Trophoblast cell (in vitro differentiated cells and primary cell): ENCODE results near the gene ZNF48.

Experiments
- DNase-seq, 2 donors: peaks; one replicate each; pipeline ENCODE4 v3.0.0-alpha.2; 2016
- H2AFZ ChIP-seq: 2 replicates; pipeline ENCODE4 v1.6.1; 2013; ENCODE audit warnings: low read length, moderate library complexity, mild to moderate bottlenecking; ENCODE audit not compliant: insufficient read depth, poor library complexity
- H2AK5ac ChIP-seq: 2 replicates; pipeline ENCODE4 v1.6.1; 2013; ENCODE audit warnings: mild to moderate bottlenecking, low read length
- H2BK120ac ChIP-seq: 2 replicates; pipeline ENCODE4 v1.6.1; 2013; ENCODE audit warnings: low read length, mild to moderate bottlenecking, moderate library complexity; ENCODE audit not compliant: insufficient read depth, poor library complexity
- H2BK12ac ChIP-seq: 2 replicates; pipeline ENCODE4 v1.6.1; 2013; ENCODE audit warnings: mild to moderate bottlenecking, low read length, moderate library complexity
- H2BK5ac ChIP-seq: 2 replicates; pipeline ENCODE4 v1.6.1; 2013; ENCODE audit warnings: low read length, low read depth, moderate library complexity, mild to moderate bottlenecking; ENCODE audit not compliant: poor library complexity
- H3K14ac ChIP-seq: 2 replicates; pipeline ENCODE4 v1.6.1; 2013; ENCODE audit warnings: mild to moderate bottlenecking, low read length
- H3K18ac ChIP-seq: 2 replicates; pipeline ENCODE4 v1.6.1; 2013; ENCODE audit warnings: mild to moderate bottlenecking, low read length
- H3K23ac ChIP-seq: 2 replicates; pipeline ENCODE4 v1.6.1; 2013; ENCODE audit warnings: low read length
- H3K27ac ChIP-seq: 2 replicates; pipeline ENCODE4 v1.5.1; 2013; ENCODE audit warnings: low read depth, mild to moderate bottlenecking, inconsistent platforms, low read length, moderate library complexity
- H3K27me3 ChIP-seq: 2 replicates; pipeline ENCODE4 v1.6.1; 2013; ENCODE audit warnings: inconsistent platforms, mild to moderate bottlenecking, low read length, moderate library complexity; ENCODE audit not compliant: insufficient read depth
- H3K36me3 ChIP-seq, 2 experiments: 1 replicate in 1 of 2; 2 replicates in 1 of 2; pipeline ENCODE4 v1.6.1; 2013; ENCODE audit warnings: low read length in 2 of 2, mild to moderate bottlenecking in 2 of 2, moderate library complexity in 1 of 2; ENCODE audit not compliant: insufficient read depth in 2 of 2, control insufficient read depth in 1 of 2
- H3K4ac ChIP-seq: 2 replicates; pipeline ENCODE4 v1.6.1; 2013; ENCODE audit warnings: low read depth, mild to moderate bottlenecking, low read length, moderate library complexity
- H3K4me1 ChIP-seq, 2 experiments: 1 replicate in 1 of 2; 2 replicates in 1 of 2; pipeline ENCODE4 v1.6.1; 2013; ENCODE audit warnings: low read length in 2 of 2, mild to moderate bottlenecking in 2 of 2, moderate library complexity in 1 of 2; ENCODE audit not compliant: insufficient read depth in 2 of 2, control insufficient read depth in 1 of 2
- H3K4me2 ChIP-seq: 2 replicates; pipeline ENCODE4 v1.6.1; 2013; ENCODE audit warnings: inconsistent platforms, mild to moderate bottlenecking, low read length, moderate library complexity
- H3K4me3 ChIP-seq: 2 replicates; pipeline ENCODE4 v1.5.1; 2013; ENCODE audit warnings: mild to moderate bottlenecking, low read depth, low read length, inconsistent platforms
- H3K79me1 ChIP-seq: one replicate; pipeline ENCODE4 v1.6.1; 2013; ENCODE audit warnings: low read length
- H3K79me2 ChIP-seq: 2 replicates; pipeline ENCODE4 v1.6.1; 2013; ENCODE audit warnings: low read length, mild to moderate bottlenecking; ENCODE audit not compliant: control insufficient read depth, insufficient read depth, poor library complexity
- H3K9ac ChIP-seq: 2 replicates; pipeline ENCODE4 v1.6.1; 2013; ENCODE audit warnings: mild to moderate bottlenecking, low read length
- H3K9me3 ChIP-seq: 2 replicates; pipeline ENCODE4 v1.6.1; 2013; ENCODE audit warnings: low read depth, mild to moderate bottlenecking, control low read depth, inconsistent platforms, low read length; ENCODE audit not compliant: insufficient read depth
- H4K12ac ChIP-seq: 2 replicates; pipeline ENCODE4 v1.6.1; 2013; ENCODE audit warnings: low read depth, mild to moderate bottlenecking, low read length, moderate library complexity
- H4K8ac ChIP-seq: 2 replicates; pipeline ENCODE4 v1.6.1; 2013; ENCODE audit warnings: low read depth, mild to moderate bottlenecking, low read length, moderate library complexity
- H4K91ac ChIP-seq: one replicate; pipeline ENCODE4 v1.6.1; 2013; ENCODE audit warnings: low read depth, mild to moderate bottlenecking, low read length, moderate library complexity
- WGBS: extraction: QIAGEN DNeasy Blood & Tissue Kit; methylation state at CpG from one replicate; pipeline ENCODE4 v1.1.7; 2013; ENCODE audit warnings: missing lambda C conversion rate; ENCODE audit not compliant: insufficient read length, insufficient coverage; ENCODE audit errors: extremely low coverage; 5-methylcytosine and 5-hydroxymethylcytosine counted together

The ZNF48 gene

DNA sequence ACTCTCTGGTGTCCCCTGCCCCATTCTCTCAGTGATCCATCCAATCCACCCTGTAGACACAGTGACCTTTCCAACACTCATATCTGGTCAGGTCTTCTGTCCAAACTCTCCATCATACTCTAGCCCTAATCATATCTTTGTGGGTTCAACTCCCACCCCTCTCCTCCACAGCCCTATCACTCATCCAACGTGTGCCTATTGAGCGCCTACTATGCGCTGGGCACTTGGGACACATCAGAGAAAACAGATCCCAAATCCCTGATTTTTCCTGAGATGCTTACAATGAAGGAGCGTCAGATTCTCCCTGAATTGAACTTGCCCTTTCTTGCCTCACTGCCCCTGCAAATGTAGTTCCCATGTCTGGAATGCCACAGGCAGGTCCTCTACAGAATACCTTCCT lies 32.8 kb downstream of the ZNF48 start:
- no peak overlapping the region for H3K9ac ChIP-seq
- no peak overlapping the region for H4K12ac ChIP-seq

GRCh38 chr16:30429418-30429677 lies 34.1 kb downstream of the ZNF48 start:
- DNase-seq, result no peak
- H2AFZ ChIP-seq, result peak overlapping the region; percentile 93
- no peak overlapping the region for H3K23ac ChIP-seq
- H3K79me1 ChIP-seq, result peaks cover 3% of the 10 kb centered on the region
- peak overlapping the region; percentile 15 for H4K91ac ChIP-seq
- peak overlapping the region; percentile 34 for H3K4ac ChIP-seq
- peaks cover 9 to 11% of the 10 kb centered on the region in 2 experiments for H3K36me3 ChIP-seq
- H3K27me3 ChIP-seq, result no peaks in the 10 kb centered on the region
- peak overlapping the region; percentile 13 for H2AK5ac ChIP-seq
- H3K27ac ChIP-seq, result no peak overlapping the region
- no peak overlapping the region for H2BK5ac ChIP-seq
- peak overlapping the region; percentile 80 for H4K8ac ChIP-seq
- no peaks in the 10 kb centered on the region for H3K9me3 ChIP-seq
- H3K9ac ChIP-seq, result no peak overlapping the region
- peak overlapping the region; percentile 67 for H3K4me2 ChIP-seq
- no CpG with 5 or more reads among the region's 11 CpGs for WGBS
- peak overlapping the region; percentile 19 for H3K18ac ChIP-seq
- H4K12ac ChIP-seq, result peak overlapping the region; percentile 61
- no peak overlapping the region for H2BK120ac ChIP-seq
- H3K14ac ChIP-seq, result peak overlapping the region; percentile 16
- peak overlapping the region; percentile 92 for H3K4me3 ChIP-seq
- peaks cover 3% of the 10 kb centered on the region for H3K79me2 ChIP-seq
- H2BK12ac ChIP-seq, result no peak overlapping the region
- peaks cover 8 to 13% of the 10 kb centered on the region in 2 experiments for H3K4me1 ChIP-seq

More for the DNA sequence above, 32.8 kb downstream of the ZNF48 start:
- Histone ChIP-seq H2AK5ac (no peak overlapping the region), H3K4me1 (peaks cover 8 to 13% of the 10 kb centered on the region in 2 experiments), H3K79me1 (peaks cover 3% of the 10 kb centered on the region), H2BK12ac (no peak overlapping the region), H3K9me3 (no peaks in the 10 kb centered on the region), H3K4ac (no peak overlapping the region), H3K27me3 (no peaks in the 10 kb centered on the region), H3K4me2 (no peak overlapping the region), H4K8ac (no peak overlapping the region), H4K91ac (no peak overlapping the region), H3K23ac (no peak overlapping the region), H2AFZ (no peak overlapping the region), H3K4me3 (no peak overlapping the region), H3K18ac (no peak overlapping the region), H2BK120ac (no peak overlapping the region), H3K79me2 (peaks cover 3% of the 10 kb centered on the region), H3K36me3 (peaks cover 19 to 23% of the 10 kb centered on the region in 2 experiments), H2BK5ac (no peak overlapping the region), H3K27ac (no peak overlapping the region), H3K14ac (no peak overlapping the region)
- no peak for DNase-seq
- no CpG with 5 or more reads among the region's 4 CpGs for WGBS

DNA sequence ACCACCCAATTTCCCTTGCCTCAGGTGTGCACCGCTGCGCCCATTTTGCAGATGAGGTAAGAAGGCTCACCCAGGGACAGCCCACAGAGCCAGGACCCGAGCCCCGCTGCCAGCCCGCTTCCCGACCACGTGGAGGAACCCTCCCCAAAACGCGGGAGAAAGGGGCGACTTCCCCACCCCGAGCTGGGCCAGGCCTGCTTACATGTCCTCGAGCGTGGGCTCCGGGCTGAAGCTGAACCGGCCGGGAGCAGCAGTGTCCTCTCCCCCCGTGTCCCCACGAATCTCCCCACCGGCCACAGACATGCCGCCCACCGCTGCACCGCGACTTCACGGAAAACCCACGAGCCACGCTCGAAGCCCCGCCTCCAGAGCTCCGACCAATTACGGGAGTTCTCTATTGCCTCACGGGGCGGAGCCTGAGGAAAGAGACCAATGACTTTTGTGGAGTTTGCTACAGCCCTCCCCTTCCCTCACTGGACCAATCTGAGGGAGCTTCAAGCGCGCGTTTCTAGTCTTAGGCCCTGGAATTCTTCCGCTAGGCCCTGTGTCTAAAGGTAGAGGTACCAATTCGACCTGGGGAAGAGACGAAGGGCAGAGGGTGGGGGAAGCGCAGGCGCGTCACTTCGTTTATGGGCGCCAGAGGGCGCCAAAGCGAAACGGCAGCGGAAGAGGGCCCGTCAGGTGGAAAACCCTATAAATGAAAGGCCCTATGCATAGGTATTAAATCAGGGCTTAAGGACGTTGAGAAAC lies 34.6 kb downstream of the ZNF48 start, which contains the start of gene DCTPP1:
TSS of gene DCTPP1 (minus strand) at position 353 of the 750 bp plus-strand sequence. CDS start at position 303, 50 bp downstream.
- Histone ChIP-seq H3K4me2 (peak within 1 kb of the TSS; percentile 67), H4K12ac (peak within 1 kb of the TSS; percentile 85), H4K8ac (peak within 1 kb of the TSS; percentile 86), H3K4me3 (peak within 1 kb of the TSS; percentile 92), H3K9me3 (no peaks in the 10 kb centered on the region), H3K4ac (peak within 1 kb of the TSS; percentile 34), H3K9ac (peak within 1 kb of the TSS; percentile 49), H3K14ac (peak within 1 kb of the TSS; percentile 16), H2AK5ac (peak within 1 kb of the TSS; percentile 13), H2BK5ac (no peak within 1 kb of the TSS), H3K79me2 (peaks cover 3% of the 10 kb centered on the region), H3K27me3 (no peaks in the 10 kb centered on the region), H2AFZ (peak within 1 kb of the TSS; percentile 93), H2BK120ac (no peak within 1 kb of the TSS), H3K36me3 (peaks cover 5 to 8% of the 10 kb centered on the region in 2 experiments), H3K18ac (peak within 1 kb of the TSS; percentile 51), H3K23ac (no peak within 1 kb of the TSS), H4K91ac (peak within 1 kb of the TSS; percentile 51), H3K4me1 (peaks cover 8 to 13% of the 10 kb centered on the region in 2 experiments), H3K27ac (no peak within 1 kb of the TSS), H2BK12ac (no peak within 1 kb of the TSS), H3K79me1 (peaks cover 3% of the 10 kb centered on the region)
- no CpG with 5 or more reads among the region's 49 CpGs for WGBS
- peak; percentile 99 to 100 for DNase-seq

- no peak overlapping the region for H3K27ac ChIP-seq
- no peak overlapping the region for H3K9ac ChIP-seq
- peaks cover 3% of the 10 kb centered on the region for H3K79me1 ChIP-seq
- peak overlapping the region; percentile 33 for H2AFZ ChIP-seq
- no peak overlapping the region for H2AK5ac ChIP-seq
- H2BK120ac ChIP-seq, result no peak overlapping the region
- H2BK12ac ChIP-seq, result no peak overlapping the region
- H3K79me2 ChIP-seq, result peaks cover 3% of the 10 kb centered on the region
- no peak for DNase-seq
- peak overlapping the region; percentile 9 for H3K14ac ChIP-seq
- H3K4me1 ChIP-seq, result peaks cover 8 to 13% of the 10 kb centered on the region in 2 experiments
- WGBS, result no CpG with 5 or more reads among the region's 19 CpGs
- H3K27me3 ChIP-seq, result no peaks in the 10 kb centered on the region
- H3K4me2 ChIP-seq, result peak overlapping the region; percentile 63
- no peak overlapping the region for H3K4ac ChIP-seq
- H3K36me3 ChIP-seq, result peaks cover 5 to 8% of the 10 kb centered on the region in 2 experiments
- peak overlapping the region; percentile 51 for H4K91ac ChIP-seq
- no peak overlapping the region for H3K23ac ChIP-seq
- H3K4me3 ChIP-seq, result no peak overlapping the region
- no peak overlapping the region for H2BK5ac ChIP-seq
- peak overlapping the region; percentile 86 for H4K8ac ChIP-seq
- H3K18ac ChIP-seq, result no peak overlapping the region
- H3K9me3 ChIP-seq, result no peaks in the 10 kb centered on the region
- H4K12ac ChIP-seq, result peak overlapping the region; percentile 85
These were observed 35.3 kb downstream of the ZNF48 start for GRCh38 chr16:30430428-30430970.
